ENCODE measurements around the gene SCART1.

- no peak for TF ChIP-seq POLR2AphosphoS5 (IDR thresholded peaks at IDR 0.05)
- no peak for TF ChIP-seq CTCF (IDR thresholded peaks at IDR 0.05)
Measured at GRCh38 chr10:133445751-133446708, 7.7 kb upstream of the SCART1 start.

Data from prostate gland (tissue), 2 donors.